CD4-positive, alpha-beta T cell treated with Interleukin-6 at 100 ng/mL for 8 hours (primary cell): ENCODE measurements around the gene MACROH2A1.

Experiments
- DNase-seq: peaks from one replicate; pipeline ENCODE4 v3.0.0-alpha.2; 2020; ENCODE audit warnings: mixed read lengths, low spot score

Gene MACROH2A1

DNA sequence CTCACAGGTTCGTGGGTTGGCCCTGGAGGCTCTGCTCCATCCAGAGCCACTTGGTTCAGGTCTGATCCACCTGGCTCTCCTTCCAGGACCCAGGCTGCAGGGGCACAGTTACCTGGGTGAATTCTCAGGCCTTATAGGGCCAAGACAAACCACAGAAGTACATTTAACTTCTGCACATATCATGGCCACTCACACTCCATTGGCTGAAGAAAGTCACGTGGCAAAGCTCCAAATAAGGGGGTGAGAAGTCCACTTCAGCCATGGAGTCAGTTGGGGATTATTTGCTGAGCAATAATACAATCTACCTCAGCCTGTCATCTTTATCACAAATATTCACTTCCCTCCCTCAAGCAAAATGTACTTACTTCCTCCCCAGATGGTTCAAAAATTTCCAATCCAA is 83.6 kb downstream of the MACROH2A1 start:
- no peak for DNase-seq

DNA sequence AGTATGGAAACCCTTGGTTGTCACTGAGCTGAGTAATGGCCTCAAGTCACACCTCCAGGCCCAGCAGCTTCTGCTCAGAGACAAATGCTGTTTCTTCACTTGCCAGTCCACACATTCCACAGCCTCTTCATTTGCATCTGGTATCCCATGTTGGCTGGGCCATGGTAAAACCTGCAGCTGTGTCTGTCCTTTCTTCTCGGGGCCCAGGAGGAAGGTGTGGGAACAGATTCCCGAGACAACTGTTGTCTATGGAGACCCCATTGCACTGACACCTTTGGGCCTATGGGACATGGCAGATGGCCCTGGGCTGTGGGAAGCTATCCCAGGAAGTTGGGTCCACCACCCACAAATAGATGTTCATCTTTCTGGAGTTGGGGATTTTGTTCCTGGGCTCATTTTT is 85.1 kb downstream of the MACROH2A1 start:
- DNase-seq: no peak

DNA sequence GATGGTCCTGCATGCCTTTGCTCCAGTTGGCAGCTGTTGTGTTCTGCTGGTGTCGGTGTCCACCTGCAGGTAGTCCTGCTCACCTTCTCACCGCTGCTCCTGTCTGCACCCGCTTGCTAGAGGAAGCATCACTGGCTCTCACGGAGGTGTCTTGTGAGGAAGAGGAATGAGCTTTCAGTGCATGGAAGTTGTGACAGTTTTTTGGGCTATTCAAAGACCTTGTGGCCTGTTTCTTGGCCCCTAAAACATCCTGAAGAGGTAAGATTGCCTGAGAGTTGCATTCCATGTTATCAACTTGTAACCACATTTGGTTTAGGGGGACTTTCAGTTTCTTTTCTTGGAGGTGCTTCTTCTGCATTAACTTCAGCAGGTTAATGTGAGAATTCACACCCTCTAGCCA is 85.6 kb downstream of the MACROH2A1 start:
- DNase-seq: no peak

DNA sequence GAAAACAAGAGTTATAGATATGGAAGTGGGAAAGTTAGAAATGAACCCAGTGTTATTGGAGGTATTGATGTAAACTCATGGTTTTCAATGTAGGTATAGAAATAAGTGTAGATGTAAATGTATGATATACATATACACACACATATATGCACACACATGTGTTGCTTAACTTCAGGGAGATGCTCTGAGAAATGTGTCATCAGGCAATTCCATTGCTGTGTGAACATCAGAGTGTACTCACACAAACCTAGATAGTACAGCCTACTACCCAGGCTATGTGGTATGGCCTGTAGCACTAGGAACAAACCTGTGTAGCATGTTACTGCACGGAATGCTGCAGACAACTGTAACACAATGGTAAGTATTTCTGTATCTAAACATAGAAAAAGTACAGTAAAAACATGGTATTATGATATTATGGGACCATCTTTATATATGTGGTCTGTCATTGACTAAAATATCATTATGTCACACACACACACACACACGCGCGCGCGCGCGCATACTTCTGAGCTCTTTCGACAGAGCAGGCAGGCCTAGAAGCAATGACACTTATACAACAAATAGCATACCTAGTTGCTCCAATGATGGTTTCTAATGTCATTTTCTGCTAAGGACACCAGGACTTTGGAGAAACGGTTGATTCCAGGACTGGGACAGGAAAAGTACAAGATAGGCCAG is 86.6 kb downstream of the MACROH2A1 start:
- DNase-seq: no peak

DNA sequence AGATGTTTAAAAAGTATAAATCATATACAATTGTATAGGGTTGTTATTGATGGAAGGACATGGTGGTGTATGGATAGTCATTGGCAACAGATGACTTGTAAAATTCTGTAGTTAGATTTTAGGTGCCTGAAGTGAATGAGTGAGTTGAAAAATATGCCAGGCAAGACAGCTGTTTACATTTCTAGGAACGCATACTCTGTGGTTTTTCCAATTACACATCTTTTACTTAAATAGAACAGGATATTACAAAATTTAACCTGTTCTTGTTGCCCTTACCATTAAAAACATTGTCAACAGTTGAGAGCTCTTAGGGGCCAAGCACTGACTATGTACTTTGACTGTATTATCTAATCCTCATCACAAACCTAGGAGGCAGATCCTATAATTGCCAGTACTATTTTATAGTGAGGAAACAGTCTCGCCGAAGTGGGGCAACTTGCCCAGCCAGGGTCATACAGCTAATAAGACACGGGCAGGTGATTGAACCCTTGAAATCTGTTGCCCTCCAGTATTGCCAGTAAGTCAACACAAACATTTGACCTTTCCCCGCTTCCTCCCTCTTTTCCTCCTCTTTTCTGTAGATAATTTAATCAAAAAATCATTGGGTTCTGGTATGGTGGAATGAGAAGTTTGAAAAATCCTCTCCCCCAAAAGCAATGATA is 88.6 kb downstream of the MACROH2A1 start:
- no peak for DNase-seq

DNA sequence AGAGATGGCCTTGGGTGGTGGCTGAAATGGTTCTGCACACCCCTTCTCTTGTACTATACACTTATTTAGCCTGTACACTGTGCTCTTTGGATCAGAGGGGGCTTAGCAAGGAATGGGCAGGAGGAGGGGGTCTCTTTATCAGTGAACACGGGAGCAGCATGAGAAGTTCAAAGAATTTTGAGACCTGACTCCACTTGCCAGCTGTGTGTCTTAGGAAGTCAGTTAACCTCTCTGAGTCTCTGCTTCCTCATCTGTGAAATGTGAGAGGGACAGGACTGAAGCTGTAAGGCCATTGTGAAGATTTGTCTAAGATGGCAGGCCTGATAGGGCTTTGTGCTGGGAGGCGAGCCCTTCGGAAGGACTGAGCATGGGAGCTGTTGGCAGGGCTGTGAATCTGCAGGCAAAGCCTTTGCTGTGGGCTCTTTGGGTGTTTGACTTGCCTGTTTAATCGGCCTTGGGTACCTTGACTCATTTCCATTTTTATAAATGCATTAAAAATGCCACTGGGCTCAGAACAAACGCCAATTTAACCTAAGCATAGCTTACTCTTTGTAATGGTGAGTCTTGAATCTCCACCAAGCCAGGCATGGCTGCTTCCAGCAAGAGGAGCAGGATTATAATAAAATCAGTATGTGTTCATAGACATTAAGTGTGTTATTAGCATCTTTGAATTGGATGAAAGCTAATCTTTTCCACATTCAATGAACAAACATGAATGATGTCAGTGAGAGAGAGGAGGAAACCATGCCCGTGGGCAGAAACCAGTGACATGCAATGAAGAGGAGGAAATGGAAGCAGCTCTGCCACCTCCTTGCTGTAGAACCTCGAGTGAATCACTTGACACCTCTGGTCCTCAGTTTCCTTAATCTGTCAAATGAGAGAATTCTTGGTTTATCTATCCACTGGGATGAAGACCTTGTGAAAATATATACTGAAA is 89.4 kb downstream of the MACROH2A1 start:
- no peak for DNase-seq

DNA sequence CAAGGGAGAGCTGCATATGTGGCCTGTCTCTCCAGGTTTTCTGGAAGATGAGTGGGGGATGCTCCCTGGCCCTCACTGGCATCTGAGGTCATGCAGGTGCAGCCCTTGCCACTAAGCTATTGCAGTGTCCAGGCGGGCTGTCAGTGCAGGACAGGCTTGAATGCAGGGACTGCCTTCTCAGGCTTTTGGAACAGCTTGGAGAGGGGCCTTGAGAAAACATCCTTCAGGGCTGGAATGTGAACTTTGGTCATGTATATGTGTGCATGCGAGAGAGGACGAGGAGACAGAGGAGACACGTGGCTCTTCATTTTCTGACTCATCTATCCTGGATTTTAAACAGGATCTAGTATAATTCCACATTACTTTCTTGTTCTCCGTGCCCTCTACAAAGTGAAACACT is 90.3 kb downstream of the MACROH2A1 start:
- DNase-seq: no peak

DNA sequence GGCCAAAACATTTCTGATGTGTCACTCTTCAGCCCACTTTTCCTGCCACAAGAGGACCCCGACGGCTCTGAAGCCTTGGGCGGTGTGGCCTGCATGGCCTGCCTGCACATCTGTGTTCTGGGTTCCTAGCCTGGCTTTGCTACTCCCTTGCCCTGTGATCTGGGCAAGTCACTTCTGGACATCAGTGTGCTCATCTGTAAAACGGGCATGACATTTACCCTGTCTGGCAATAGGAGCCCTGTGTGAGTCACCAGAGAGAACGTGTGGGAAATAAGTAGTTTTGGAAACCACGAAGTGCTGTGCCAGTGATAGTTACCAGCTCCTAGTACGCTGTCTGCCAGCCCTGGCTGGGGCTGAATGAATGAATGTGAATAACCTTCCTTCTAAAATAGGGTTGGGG is 90.8 kb downstream of the MACROH2A1 start:
- no peak for DNase-seq

DNA sequence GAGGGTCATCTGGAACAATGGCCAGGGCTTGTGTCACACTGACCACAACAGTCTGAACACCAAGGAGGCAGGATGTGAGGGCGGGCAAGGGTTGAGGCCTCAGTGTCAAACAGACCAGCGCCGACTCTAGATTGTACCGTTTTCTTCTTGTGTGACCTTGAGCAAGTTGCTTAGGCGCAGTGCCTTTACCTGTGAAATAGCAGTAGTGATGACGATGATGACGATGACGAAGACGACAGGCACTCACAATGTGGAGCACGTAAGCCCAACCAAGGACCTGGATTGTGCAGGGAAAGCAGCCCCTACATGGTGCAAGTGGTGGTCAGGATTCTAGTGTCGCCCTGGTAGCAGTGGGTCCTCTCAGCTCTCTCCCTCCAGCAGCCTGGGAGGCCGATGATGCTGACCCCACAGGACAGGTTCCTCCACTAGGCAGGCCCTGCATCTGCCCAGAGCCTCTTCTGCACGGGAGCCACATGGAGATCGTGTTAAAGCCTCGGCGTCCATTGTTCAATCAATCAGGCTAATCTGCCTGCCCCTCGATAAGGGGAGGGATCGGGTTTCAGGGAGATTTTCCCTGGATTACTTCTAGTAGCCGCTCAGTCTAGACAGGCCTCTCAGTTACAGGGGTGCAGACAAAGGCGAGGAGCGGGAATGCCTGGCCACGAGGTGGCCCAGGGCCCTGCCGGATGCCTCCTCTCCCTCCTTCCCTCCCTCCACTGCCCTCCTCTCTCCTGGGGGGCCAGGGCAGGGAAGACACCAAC is 91.7 kb downstream of the MACROH2A1 start:
- DNase-seq: no peak

DNA sequence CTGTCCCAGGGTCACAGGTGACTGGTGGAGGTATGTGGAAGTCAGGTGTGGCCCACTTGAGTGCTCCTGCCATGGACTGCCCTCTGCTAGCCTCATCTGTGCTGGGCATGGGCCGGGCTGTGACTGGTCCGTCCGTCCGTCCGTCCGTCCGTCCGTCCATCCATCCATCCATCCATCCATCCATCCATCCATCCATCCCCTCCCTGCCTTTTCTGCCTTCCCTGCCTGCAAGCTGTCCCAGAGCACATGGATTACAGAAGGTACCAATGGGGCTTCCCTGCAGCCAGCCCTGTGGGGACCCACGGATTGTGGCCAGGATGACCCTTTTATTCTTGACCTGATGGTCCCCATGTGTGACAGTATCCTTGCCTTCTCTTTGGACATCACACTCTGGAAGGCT is 92.5 kb downstream of the MACROH2A1 start:
- no peak for DNase-seq

DNA sequence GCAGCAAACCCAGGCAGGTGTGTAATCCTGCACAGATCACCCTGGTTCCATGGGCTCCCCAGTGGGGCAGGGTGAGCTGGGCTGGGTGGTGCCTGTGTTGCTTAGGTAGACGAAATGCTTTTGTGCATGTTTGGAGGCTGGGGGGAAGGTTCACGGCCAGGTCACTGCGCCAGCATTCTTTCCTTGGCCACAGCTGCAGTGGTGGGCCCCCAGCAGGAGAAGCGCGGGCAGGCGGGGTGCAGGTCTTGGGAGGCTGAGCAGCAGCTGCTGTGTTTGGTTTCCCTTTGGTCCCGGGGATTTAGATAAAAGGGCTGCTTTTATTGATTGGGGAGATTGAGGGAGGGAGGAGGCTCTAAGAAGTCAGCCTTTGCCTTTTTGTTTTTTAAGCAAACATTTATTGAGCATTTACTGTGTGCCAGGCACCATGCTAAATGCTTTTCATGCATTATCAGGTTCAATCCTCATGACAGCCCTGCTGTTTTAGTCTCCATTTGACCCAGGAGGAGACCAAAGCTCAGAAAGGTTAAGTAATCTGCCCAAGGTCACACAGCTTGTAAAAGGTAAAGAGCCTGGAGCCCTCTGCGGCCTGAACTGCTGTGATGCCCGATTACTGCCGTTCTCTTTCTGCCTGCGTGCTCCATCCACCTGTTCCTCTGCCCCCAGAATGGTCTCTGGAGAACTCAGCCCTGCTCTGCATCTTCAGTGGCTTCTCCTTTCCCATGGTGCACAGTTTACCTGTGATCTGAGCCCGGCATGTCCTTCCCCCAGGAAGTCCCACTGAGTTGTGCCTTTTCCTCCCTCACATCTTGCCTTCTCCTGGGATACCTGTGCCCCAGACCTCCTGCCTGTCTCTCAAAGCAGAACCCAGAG is 94.4 kb downstream of the MACROH2A1 start:
- no peak for DNase-seq

DNA sequence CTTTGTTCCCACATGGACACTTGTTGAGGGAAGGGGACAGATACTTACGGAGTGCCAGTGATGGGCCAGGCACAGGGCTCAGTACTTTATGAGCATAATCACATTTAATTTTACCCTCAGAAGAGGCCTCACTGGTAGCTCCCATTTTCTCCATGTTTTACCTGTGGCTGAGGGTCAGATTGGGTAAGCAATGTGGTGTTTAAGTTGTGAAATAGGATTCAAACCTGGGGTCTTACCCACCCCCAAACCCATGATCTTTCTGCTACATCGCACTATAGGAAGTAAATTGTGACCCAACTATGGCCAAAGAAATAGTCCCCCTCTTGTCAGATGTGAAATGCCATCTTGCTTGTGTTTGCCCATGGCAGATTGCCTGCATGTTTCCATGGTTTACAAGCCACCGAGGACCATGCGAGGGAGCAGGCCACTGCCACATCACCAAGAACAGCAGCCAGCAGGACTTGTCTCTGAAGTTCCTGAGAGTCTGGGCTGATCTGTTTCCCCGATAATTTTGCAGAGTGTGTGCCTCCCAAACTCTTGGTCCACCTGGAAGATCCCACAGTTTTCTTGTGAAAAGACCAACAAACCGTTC is 95.4 kb downstream of the MACROH2A1 start:
- DNase-seq: no peak

DNA sequence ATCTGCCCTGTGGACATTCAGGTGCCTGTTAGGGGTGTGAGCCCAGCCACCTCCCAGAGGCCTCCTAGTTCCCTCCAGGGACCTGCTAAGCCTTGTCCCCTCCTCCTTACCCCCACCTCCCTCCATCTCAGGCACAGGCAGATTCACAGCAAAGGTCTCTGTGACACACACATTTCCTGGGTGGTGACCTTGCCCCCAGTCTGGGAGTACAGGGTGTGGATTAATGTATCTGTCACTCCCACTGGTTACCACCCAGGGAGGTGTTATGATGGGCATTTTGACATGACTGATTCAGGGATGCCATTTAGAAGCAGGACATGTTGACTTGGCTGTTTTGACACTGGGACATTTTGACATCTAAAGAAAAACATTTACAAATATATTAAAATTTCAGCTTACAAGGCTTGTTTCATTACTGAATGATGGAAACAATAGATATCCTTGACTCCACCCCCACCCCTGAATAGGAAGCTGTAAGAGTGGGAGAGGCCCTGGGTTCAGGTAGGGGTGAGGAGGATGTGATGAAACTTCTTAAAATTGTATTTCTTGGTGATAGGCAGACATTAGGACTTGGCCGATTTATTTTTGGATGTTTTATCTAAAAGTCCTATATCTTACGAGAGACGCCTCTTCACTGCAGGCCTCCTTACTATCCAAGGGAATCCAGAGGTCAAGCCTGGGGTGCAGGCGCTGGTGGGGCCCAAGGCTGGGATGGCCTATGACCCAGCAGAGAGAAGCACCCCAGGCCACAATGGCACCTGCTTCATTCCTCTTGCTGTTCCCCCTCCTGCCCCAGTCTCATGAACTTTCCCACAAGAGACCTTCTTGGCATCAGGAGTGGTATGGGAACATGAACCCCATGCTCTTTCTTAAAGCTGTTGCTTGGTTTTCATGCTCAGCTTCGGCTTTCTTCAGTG is 101.9 kb downstream of the MACROH2A1 start:
- DNase-seq: no peak

DNA sequence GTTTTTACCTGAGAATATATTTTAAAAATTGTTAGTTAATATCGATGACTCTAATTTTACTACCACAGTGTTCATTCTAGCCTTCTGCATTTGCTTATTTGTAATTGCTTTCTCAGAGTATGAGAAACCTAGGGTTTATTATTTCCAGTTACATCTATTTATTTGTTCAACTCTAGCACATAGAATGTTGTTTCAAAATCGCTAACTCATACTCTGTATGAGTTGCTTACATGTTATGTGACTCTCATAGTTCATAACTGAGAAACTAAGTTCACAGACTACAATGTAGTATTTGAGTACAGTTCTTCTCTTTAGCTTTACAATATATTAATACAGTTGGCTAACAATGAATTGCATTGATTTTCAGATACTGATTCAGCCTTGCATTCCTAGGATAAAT is 103.2 kb downstream of the MACROH2A1 start:
- no peak for DNase-seq

DNA sequence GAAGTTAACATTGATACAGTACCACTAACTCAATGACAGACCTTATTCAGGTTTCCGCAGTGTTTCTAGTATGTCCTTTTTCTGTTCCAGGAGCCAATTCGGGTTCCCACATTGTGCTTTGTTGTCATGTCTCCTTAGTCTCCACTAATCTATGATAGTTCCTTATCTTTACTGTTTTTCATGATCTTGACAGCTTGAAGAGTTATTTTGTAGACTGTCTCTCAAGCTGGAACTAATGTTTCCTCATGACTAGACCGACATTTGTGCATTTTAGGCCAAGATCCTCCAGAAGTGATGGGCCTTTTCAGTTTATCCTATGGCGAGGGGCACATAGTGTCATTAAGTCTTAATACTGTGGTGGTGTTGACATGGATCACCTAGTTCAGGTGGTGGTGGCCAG is 104.2 kb downstream of the MACROH2A1 start:
- DNase-seq: no peak

DNA sequence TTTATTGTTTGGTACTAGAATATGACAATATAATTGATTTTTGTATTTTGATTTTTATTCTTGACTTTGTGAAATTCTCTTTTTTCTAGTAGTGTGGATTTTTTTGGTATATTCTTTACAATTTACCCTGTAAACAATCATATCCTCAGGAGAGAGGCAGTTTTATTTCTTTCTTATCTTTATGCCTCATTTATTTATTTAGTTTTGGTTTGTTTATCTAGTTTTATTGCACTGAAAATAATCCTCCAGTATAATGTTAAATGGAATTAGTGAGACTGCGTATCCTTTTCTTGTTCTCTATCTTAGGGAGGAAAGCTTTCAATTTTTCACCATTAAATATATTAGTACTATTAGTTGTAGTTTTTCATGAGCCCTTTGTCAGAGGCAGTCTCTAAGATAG is 109.4 kb downstream of the MACROH2A1 start:
- DNase-seq: no peak

DNA sequence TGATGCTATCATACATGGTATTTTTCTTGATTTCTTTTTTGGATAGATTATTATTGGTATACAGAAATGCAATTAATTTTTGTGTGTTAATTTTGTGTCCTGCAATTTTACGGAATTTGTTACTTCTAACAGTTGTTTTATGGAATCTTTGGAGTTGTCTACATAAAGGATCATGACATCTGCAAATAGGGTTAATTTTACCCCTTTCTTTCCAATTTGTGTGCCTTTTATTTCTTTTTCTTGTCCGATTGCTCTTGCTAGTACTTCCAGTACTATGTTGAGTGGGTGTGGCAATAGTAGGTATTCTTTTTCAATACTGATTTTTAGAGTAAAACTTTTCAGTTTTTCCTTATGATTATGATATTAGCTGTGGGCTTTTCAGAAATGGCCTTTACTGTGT is 111.5 kb downstream of the MACROH2A1 start:
- DNase-seq: no peak
